GM04504 (cell line): ENCODE measurements around the gene OTOS.

Experiments
- DNase-seq: peaks from one replicate; pipeline ENCODE4 v3.0.0-alpha.2; 2012; ENCODE audit warnings: low read depth

Gene OTOS

GRCh38 chr2:240136013-240136670 is 4.3 kb downstream of the OTOS start, which contains the start of gene COPS9:
TSS of gene COPS9 (minus strand) at chr2:240136305. CDS start at chr2:240136284, 21 bp downstream.
- DNase-seq, result peak; percentile 75

GRCh38 chr2:240135706-240136012 is 4.8 kb downstream of the OTOS start:
- DNase-seq, result no peak

GRCh38 chr2:240134956-240135520 is 5.4 kb downstream of the OTOS start:
- DNase-seq, result no peak

DNA sequence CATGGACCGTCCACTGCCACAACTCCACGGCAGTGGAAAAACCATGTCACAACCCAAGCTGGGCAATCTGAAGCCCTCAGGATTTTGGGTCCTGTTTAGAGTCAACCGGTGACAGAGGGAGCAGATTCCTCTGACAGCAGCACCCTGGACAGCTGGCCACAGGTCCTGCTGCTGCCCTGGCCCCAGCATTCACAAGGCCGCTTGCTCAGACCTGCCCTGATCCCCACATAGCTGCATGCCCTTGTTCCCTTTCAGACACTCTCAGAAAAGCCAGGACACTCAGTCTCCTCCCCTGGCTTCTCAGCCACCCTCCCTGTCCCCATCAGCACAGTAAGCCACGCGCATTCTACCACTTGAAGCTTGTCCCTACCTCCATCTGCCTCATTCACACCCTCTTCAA is 6.0 kb downstream of the OTOS start:
- DNase-seq, result no peak

- no peak for DNase-seq
Measured at GRCh38 chr2:240133401-240133800, 7.1 kb downstream of the OTOS start.

GRCh38 chr2:240132651-240132980 is 7.8 kb downstream of the OTOS start:
- DNase-seq, result no peak

GRCh38 chr2:240131941-240132650 is 8.4 kb downstream of the OTOS start:
- DNase-seq, result no peak

DNA sequence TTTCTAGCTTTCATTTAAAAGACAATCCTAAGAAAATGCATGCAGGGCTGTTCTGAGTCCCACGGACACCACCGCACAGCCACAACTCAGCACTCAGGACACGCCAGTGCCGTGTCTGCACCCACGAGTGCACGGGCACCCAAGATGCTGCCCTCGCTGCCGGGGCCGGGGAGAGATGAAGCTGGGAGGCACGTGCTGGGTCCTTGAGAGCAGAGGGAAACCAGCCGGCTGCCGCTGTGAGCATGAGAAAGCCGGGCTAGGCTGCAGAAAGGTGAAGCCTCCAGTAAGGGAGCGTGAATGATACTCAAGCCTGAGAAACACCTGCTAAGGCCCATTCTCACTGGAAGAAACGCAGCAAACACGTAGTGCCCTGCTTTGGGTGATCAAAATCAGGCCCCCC is 9.2 kb downstream of the OTOS start:
- no peak for DNase-seq

- DNase-seq, result no peak
Measured at GRCh38 chr2:240130393-240131195, 9.9 kb downstream of the OTOS start.

DNA sequence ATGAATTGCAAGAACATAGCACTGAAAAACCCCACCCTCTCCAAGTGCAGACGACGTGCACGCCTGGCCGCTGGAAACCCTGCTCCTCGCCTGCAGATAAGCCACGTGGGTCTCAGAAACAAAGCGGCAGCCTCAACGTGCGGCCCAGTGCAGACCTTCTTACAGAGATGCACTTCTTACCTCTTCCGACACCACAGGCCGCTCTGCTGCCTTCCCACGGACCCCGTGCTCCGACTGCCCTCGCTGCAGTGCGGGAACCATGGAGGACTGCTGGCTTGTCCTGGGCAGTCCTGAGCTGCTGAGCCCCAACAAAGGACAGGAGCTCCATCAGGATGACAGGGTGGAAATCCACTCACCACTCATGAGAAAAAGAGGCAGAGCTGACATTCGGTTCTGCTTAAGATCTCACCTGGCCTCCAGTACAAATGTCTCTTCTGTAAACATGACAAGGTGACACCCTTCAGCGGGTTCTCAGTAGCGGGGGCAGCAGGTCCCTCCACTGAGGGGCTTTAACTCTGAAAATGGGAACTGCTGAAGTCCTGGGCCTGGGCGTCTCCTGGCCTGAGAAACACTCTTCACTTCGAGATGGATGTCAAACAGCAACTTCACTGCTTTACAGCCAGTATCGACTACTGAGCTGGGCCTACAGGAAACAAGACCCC is 10.6 kb downstream of the OTOS start:
- DNase-seq, result no peak

DNA sequence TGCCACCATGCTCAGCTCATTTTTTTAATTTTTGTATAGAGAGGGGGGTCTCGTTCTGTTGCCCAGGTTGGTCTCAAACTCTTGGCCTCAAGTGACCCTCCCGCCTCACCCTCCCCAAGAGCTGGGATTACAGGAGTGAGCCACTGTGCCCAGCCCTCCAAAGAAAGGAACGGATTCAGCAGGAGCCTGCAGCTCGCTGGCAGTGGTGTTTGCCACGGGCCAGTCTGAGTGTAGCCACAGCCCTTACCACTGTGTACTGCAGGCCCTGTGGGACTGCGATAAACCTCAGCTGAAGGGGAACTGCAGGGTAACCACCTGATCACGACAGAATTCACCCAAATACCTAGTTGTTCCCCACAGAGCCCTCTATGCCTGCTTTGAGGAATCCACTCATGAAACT is 11.1 kb downstream of the OTOS start:
- no peak for DNase-seq

GRCh38 chr2:240128608-240129145 is 11.8 kb downstream of the OTOS start:
- no peak for DNase-seq

DNA sequence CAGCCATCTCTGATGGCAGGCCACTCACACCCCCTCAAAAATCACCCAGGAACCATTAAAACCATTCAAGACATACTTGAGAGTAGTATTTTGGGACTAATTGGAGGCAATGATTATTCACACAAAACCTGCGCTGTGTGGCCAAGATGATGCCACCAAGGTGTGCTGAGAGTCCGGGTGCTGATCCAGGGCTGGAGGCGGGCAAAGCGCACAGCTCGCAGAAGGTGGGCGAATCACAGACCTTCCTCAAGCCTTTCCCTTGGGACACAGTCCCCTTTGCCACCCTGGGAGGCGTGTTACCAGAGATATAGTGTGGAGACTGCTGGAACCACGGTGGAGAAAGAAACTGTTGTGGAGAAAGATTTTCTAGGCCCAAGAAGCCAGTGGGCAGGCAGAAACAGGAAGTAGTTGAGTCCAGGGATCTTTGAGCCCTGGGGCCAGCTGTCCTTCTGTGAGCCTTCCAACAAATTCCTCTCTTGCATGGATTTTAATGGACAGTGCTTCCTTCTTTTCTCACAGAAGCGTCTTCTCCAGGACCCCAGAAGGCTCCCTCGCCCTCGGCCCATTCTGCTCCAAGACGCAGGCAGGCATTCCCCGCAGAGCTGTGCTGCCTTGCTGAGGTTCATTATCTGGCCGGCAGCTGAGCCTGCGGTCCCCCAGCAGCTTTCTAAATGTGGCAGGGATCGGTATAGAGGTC is 12.4 kb downstream of the OTOS start:
- DNase-seq, result no peak

DNA sequence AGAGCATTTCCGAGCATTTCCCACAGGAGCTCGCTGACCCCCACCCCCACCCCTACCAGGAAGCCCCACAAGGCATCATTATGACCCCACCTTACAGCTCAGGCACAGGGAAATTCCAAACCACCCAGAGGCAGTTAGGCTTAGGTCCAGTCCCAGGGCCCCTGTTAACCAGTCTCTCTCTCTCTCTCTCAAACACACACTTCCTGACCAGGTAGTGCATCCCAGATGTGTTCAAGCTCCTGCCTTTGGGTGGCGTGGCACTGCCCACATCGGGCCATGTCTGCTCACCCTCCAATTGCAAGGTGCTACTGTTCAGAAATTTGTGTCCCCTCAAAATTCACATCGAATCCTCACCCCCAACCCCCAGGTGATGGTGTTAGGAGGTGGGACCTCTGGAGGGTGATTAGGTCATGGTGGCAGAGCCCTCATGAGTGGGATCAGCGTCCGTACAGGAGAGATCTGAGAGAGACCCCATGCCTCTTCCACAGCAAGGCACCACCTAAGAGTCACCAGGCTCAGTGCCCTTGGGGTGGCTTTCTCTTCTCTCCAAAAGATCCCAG is 13.2 kb downstream of the OTOS start:
- DNase-seq, result no peak

DNA sequence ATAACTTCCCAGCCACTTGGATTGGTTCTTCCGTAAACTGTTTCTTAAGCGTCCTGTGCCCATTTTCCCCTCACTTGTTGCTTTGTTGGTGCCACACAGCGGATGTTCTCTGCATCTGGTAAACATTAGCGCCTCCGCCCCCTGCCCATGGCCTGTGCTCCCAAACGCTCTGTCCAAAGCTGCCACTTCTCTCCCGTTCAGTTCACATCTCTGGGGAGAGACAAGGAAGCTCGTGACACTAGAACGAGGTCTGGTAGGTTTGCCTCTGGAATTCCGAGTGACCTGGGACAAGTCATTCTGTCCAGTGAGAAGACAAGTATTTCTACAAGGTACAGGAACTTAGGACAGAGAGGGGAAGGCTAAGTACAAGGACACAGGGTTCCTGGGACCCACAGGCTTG is 13.7 kb downstream of the OTOS start:
- DNase-seq, result no peak

DNA sequence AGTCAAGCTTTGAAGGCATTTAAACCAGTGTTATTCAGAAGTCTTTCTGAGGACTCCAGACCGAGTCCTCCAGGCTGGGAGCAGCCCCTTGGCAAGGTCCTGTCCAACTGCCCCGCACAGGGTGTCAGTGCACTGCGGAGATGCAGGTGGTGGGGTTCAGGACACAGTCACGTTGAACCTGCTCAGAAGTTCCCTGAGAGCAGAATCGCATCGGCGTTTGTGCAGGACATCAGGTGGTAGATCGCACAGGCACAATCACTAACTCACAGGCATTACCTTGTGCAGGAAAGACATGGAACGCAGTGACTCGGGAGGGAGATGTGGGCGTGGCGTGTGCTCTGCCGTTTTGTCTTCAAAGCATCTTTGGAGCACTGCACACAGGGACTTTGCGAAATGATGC is 14.7 kb downstream of the OTOS start:
- no peak for DNase-seq

DNA sequence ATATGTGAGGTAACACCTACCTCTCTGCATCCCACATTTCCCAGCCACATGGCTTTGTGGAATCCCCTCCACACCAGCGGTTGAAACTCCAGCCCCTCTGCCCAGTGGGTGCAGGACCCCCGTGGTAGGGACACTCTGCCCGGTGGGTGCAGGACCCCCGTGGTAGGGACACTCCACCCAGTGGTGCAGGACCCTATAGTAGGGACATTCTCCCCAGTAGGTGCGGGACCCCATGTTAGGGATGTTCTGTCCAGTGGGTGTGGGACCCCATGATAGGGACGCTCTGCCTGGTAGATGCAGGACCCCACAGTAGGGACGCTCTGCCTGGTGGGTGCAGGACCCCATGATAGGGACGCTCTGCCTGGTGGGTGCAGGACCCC is 15.8 kb downstream of the OTOS start:
- no peak for DNase-seq

DNA sequence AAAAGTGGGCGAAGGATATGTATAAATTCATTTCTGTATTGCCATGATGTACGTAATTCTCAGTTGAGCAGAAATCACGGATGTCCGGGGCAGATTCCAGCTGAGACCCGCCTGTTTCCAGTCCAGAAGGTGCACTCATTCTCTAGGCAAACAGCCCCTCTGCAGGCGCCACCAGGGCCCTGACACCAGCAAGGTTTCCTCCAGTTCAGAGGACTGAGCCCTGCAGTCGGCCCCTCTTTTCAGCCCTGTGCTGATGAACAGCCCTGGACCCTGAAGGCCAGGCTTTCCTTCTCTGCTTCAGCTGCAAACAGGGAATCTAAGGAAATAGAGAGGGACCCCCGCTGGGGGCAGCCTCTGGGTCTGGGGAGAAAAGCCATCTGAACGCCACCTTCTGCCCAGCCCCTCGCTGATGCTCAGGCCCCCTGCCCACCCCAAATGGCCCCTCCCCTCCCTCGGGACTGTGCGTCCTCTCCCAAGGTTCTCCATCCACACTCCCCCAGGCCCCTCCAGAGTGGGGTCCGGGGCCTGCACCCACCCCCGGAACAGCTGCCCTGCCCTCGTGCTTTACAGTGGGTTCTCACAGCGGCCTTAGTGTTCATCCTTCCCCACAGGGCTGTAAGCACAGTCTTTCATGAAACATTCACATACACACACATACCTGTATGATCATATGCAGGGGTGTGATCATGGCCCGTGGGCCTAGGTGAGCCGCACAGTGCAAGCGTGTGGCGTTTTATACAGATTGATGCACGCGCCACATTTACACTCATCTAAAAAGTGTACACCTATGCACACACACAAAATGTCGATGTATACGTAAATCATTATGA is 16.4 kb downstream of the OTOS start:
- DNase-seq, result no peak

DNA sequence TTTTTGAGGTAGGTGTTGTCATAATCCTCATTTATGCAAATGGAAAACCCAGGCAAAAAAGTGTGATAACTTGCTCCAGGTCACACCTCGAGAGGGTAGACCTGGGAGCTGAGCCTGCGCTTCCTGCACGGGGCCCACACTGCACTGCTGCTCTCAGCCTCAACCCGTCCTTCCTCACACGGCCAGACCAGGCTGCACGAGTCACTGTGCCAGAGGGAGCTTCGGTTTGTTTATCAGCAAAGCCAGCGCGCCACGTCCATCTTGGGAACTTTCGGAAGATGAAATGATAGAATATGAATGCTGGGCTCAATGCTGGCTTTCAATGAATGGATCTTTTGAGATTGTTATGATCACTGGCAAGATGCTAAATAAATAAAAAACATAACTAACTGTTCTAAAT is 18.8 kb downstream of the OTOS start:
- DNase-seq, result no peak

DNA sequence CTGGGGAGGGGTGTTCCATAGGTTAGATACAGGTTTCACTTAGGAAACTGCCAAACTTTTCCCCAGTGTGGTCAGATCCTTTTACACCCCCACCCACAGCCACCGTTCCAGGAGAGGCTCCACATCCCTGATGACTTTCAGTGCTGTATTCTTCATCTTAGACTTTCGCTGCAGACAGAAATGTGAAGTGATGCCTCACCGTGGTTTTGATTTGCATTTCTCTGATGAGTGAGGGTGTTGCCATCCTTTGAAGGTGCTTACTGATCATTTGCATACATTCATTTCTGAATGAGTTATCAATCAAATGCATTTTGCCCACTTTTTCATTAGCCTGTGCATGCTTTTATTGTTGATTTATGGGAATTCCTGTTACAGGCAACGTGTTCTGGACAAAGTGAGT is 19.3 kb downstream of the OTOS start:
- DNase-seq, result no peak
